WTC11 (cell line): ENCODE data around the gene LRSAM1. TPM values are rescaled to one million over a fixed set of nuclear protein-coding genes. Genes with fewer than 3 reads are reported as not detected.

Experiments used
- ATAC-seq: fragments of 200-7000 bp; cut with Tn5 transposase; 2 replicates; pipeline ENCODE4 v1.10.0; 2021; ENCODE audit warnings: mild to moderate bottlenecking, moderate library complexity
- CTCF ChIA-PET: fragments of 300-600 bp; sonication (Branson Sonifier 250); formaldehyde crosslinking; loops from one replicate; lab custom pipeline; 2021; ENCODE audit warnings: antibody characterized with exemption; lab: Charles Lee
- POLR2A ChIA-PET: fragments of 350-600 bp; sonication (Branson Sonifier 250); formaldehyde crosslinking; loops from one replicate; lab custom pipeline; 2021; ENCODE audit warnings: antibody characterized with exemption; lab: Charles Lee
- DNase-seq: peaks from one replicate; pipeline ENCODE4 v3.0.0; 2021; ENCODE audit warnings: low spot score
- H3K27ac Mint-ChIP-seq: 2 replicates; pipeline ENCODE4 v1.8.0; 2021; ENCODE audit warnings: mixed read lengths
- H3K27me3 Mint-ChIP-seq: 2 replicates; pipeline ENCODE4 v1.8.0; 2021; ENCODE audit warnings: low read depth, mild to moderate bottlenecking, moderate library complexity, mixed read lengths
- H3K36me3 Mint-ChIP-seq: 2 replicates; pipeline ENCODE4 v1.8.0; 2021; ENCODE audit warnings: mixed read lengths
- H3K4me1 Mint-ChIP-seq: 2 replicates; pipeline ENCODE4 v1.8.0; 2022; ENCODE audit warnings: mixed read lengths
- H3K4me3 Mint-ChIP-seq: 2 replicates; pipeline ENCODE4 v1.8.0; 2021; ENCODE audit warnings: mild to moderate bottlenecking, moderate library complexity, mixed read lengths
- H3K9me3 Mint-ChIP-seq: 2 replicates; pipeline ENCODE4 v1.8.0; 2021; ENCODE audit warnings: mixed read lengths
- ARID4B ChIP-seq: sonication (generic); formaldehyde crosslinking; IDR thresholded peaks from 2 replicates; pipeline ENCODE4 v1.8.0; 2023; ENCODE audit warnings: missing genetic modification reagents, mild to moderate bottlenecking, borderline replicate concordance
- CTCF ChIP-seq: fragments of 200-600 bp; IDR thresholded peaks from 2 replicates; pipeline ENCODE4 v1.8.0; 2022; ENCODE audit warnings: antibody characterized with exemption
- E2F1 ChIP-seq: sonication (generic); formaldehyde crosslinking; IDR thresholded peaks from 2 replicates; pipeline ENCODE4 v1.8.0; 2022; ENCODE audit warnings: mild to moderate bottlenecking, missing genetic modification reagents
- ERG ChIP-seq: fragments of 250-450 bp; sonication (Bioruptor Pico); IDR thresholded peaks from 2 replicates; pipeline ENCODE4 v1.8.0; 2021; ENCODE audit warnings: mild to moderate bottlenecking
- FOXJ3 ChIP-seq: sonication (generic); formaldehyde crosslinking; IDR thresholded peaks from 2 replicates; pipeline ENCODE4 v1.9.0; 2021; ENCODE audit warnings: missing genetic modification reagents, mild to moderate bottlenecking, borderline replicate concordance
- JAZF1 ChIP-seq: fragments of 250-450 bp; sonication (Bioruptor Pico); IDR thresholded peaks from 2 replicates; pipeline ENCODE4 v1.9.0; 2021; ENCODE audit warnings: moderate library complexity, mild to moderate bottlenecking, inconsistent platforms
- JUN ChIP-seq: sonication (generic); formaldehyde crosslinking; IDR thresholded peaks from 2 replicates; pipeline ENCODE4 v1.8.0; 2023; ENCODE audit warnings: mild to moderate bottlenecking, missing genetic modification reagents
- MXD4 ChIP-seq: fragments of 250-450 bp; sonication (Bioruptor Pico); IDR thresholded peaks from 2 replicates; pipeline ENCODE4 v1.8.0; 2021; ENCODE audit warnings: mild to moderate bottlenecking, moderate library complexity, borderline replicate concordance
- TCF7 ChIP-seq: sonication (generic); formaldehyde crosslinking; IDR thresholded peaks from 2 replicates; pipeline ENCODE4 v1.8.0; 2022; ENCODE audit warnings: mild to moderate bottlenecking, low read depth, missing genetic modification reagents, moderate library complexity
- TEAD4 ChIP-seq: sonication (generic); formaldehyde crosslinking; IDR thresholded peaks from 2 replicates; pipeline ENCODE4 v1.8.0; 2022; ENCODE audit warnings: mild to moderate bottlenecking, missing genetic modification reagents
- USF1 ChIP-seq: sonication (generic); formaldehyde crosslinking; IDR thresholded peaks from 2 replicates; pipeline ENCODE4 v1.8.0; 2022; ENCODE audit warnings: mild to moderate bottlenecking, missing genetic modification reagents
- USF2 ChIP-seq: sonication (generic); formaldehyde crosslinking; IDR thresholded peaks from 2 replicates; pipeline ENCODE4 v1.8.1; 2023; ENCODE audit warnings: mild to moderate bottlenecking, missing genetic modification reagents, moderate library complexity
- ZNF232 ChIP-seq: sonication (generic); formaldehyde crosslinking; IDR thresholded peaks from 2 replicates; pipeline ENCODE4 v1.8.0; 2022; ENCODE audit warnings: mild to moderate bottlenecking, missing genetic modification reagents
- ZNF317 ChIP-seq: sonication (generic); formaldehyde crosslinking; IDR thresholded peaks from 2 replicates; pipeline ENCODE4 v1.8.1; 2023; ENCODE audit warnings: low read depth, mild to moderate bottlenecking, moderate library complexity, missing genetic modification reagents, borderline replicate concordance
- ZNF425 ChIP-seq: fragments of 250-450 bp; sonication (Bioruptor Pico); conservative IDR thresholded peaks from 2 replicates; pipeline ENCODE4 v1.9.0; 2021; ENCODE audit warnings: mild to moderate bottlenecking
- total RNA-seq: library from RNA; stranded (reverse); gene quantifications from 3 replicates; pipeline ENCODE4 v1.2.3, GENCODE V29; 2021

The LRSAM1 gene
- total RNA-seq, 1 experiment from 2014 or later: 32.4 TPM

GRCh38 chr9:127541865-127542264 is 90.6 kb downstream of the LRSAM1 start (continued):
- TF ChIP-seq ERG: no peak
- no peak for TF ChIP-seq ARID4B
- TF ChIP-seq CTCF: no peak
- TF ChIP-seq TCF7 (CRISPR knock-in tag): no peak
- no peak for TF ChIP-seq USF1
- TF ChIP-seq, all 79 proteins: peak for 0

- DNase-seq: no peak
- Mint-ChIP-seq H3K27me3 (no peaks in the 10 kb centered on the region), H3K27ac (peak overlapping the region; percentile 69), H3K36me3 (no peaks in the 10 kb centered on the region), H3K9me3 (no peaks in the 10 kb centered on the region), H3K4me1 (peaks cover 16% of the 10 kb centered on the region), H3K4me3 (no peak overlapping the region)
- no peak for TF ChIP-seq FOXJ3 (CRISPR knock-in tag)
- no peak for TF ChIP-seq TEAD4 (CRISPR knock-in tag)
- no peak for TF ChIP-seq E2F1 (CRISPR knock-in tag)
- no peak for TF ChIP-seq ZNF232
- no peak for ATAC-seq
- POLR2A ChIA-PET: no interaction called here
- CTCF ChIA-PET: interaction anchor here (0.5 kb wide), 1 partner anchor 49 kb away, joined by 3 read pairs; no protein-coding TSS in a partner anchor
Observed at GRCh38 chr9:127543221-127543620, 91.9 kb downstream of the LRSAM1 start.

GRCh38 chr9:127543973-127544533 is 92.7 kb downstream of the LRSAM1 start:
- H3K4me1 Mint-ChIP-seq: peaks cover 15% of the 10 kb centered on the region
- DNase-seq (no peak), ATAC-seq (no peak)
- POLR2A ChIA-PET: interaction anchor here (1.0 kb wide), 1 partner anchor 59 kb away, joined by 6 read pairs; no protein-coding TSS in a partner anchor
- no peaks in the 10 kb centered on the region for H3K9me3 Mint-ChIP-seq
- peak overlapping the region; percentile 69; the same call in 1 of the 2 replicates for H3K27ac Mint-ChIP-seq
- H3K4me3 Mint-ChIP-seq: no peak overlapping the region
- CTCF ChIA-PET: interaction anchor here (1.5 kb wide), 1 partner anchor 18 kb away, joined by 5 read pairs; no protein-coding TSS in a partner anchor
- H3K36me3 Mint-ChIP-seq: no peaks in the 10 kb centered on the region
- H3K27me3 Mint-ChIP-seq: no peaks in the 10 kb centered on the region
- TF ChIP-seq JUN (CRISPR knock-in tag): no peak
- no peak for TF ChIP-seq JAZF1 (CRISPR knock-in tag)
- TF ChIP-seq USF2 (CRISPR knock-in tag): no peak
- no peak for TF ChIP-seq FOXJ3 (CRISPR knock-in tag)
- TF ChIP-seq MXD4 (CRISPR knock-in tag): no peak
- TF ChIP-seq ZNF425 (CRISPR knock-in tag): no peak
- no peak for TF ChIP-seq ZNF317 (CRISPR knock-in tag)
